Renal cortical epithelial cell (primary cell): ENCODE data around the gene KLHDC3. TPM values are rescaled to one million over a fixed set of nuclear protein-coding genes. Genes with fewer than 3 reads are reported as not detected.

Experiments used
- DNase-seq: peaks from one replicate; pipeline ENCODE4 v3.0.0-alpha.2; 2011; ENCODE audit warnings: low read depth
- total RNA-seq: library from RNA; depleted of rRNA; stranded (reverse); fragments of >200 nt; gene quantifications from 2 replicates; pipeline ENCODE4 v1.2.3, GENCODE V29; 2014

The KLHDC3 gene
- total RNA-seq = 60.7 and 111 TPM in 2 replicates

GRCh38 chr6:43013843-43014433 is at the start of gene KLHDC3, which contains the start of gene MEA1:
Gene KLHDC3, plus strand, starts transcription at chr6:43014249. Its CDS starts 2,944 bp downstream, at chr6:43017193.
Gene MEA1, minus strand, starts transcription at chr6:43013946. Its CDS starts 133 bp downstream, at chr6:43013813.
- peak; percentile 100 for DNase-seq

GRCh38 chr6:42966571-42966970 is 47.5 kb upstream of the KLHDC3 start:
- DNase-seq = no peak

GRCh38 chr6:42967228-42967627 is 46.8 kb upstream of the KLHDC3 start:
- DNase-seq = no peak

GRCh38 chr6:42968126-42968701 is 45.8 kb upstream of the KLHDC3 start:
- no peak for DNase-seq

- DNase-seq = no peak
Observed at GRCh38 chr6:42968783-42969182, 45.3 kb upstream of the KLHDC3 start.

- no peak for DNase-seq
Observed at GRCh38 chr6:42969431-42969830, 44.6 kb upstream of the KLHDC3 start.

GRCh38 chr6:42969934-42970333 is 44.1 kb upstream of the KLHDC3 start:
- DNase-seq = no peak

- DNase-seq = peak; percentile 69
Observed at GRCh38 chr6:42970871-42971612, 43.0 kb upstream of the KLHDC3 start.

GRCh38 chr6:42971746-42972327 is 42.2 kb upstream of the KLHDC3 start:
- DNase-seq = no peak

- no peak for DNase-seq
Observed at GRCh38 chr6:42973926-42974325, 40.1 kb upstream of the KLHDC3 start.

- no peak for DNase-seq
Observed at GRCh38 chr6:42974919-42975505, 39.0 kb upstream of the KLHDC3 start.

GRCh38 chr6:42978487-42978838 is 35.6 kb upstream of the KLHDC3 start:
- no peak for DNase-seq

- peak; percentile 71 for DNase-seq
Observed at GRCh38 chr6:42978839-42979522, 35.1 kb upstream of the KLHDC3 start, which contains the start of gene PEX6. Gene PEX6, minus strand, starts transcription at chr6:42979181. Its CDS starts 31 bp downstream, at chr6:42979150.

GRCh38 chr6:42979523-42980177 is 34.4 kb upstream of the KLHDC3 start:
- DNase-seq = peak; percentile 43

- no peak for DNase-seq
Observed at GRCh38 chr6:42981836-42982235, 32.2 kb upstream of the KLHDC3 start.

GRCh38 chr6:42984001-42984923 is 29.8 kb upstream of the KLHDC3 start, which contains the start of gene PPP2R5D:
Gene PPP2R5D, plus strand, starts transcription at chr6:42984570. Its CDS starts 108 bp downstream, at chr6:42984678.
- peak; percentile 98 for DNase-seq

GRCh38 chr6:42984924-42985475 is 29.0 kb upstream of the KLHDC3 start:
- no peak for DNase-seq

- DNase-seq = no peak
Observed at GRCh38 chr6:42987533-42988451, 26.3 kb upstream of the KLHDC3 start.
